Stimulated activated CD4-positive, alpha-beta T cell treated with anti-CD3 and anti-CD28 coated beads, Interleukin-2, amount 100 ng/mL, for 24 hours (primary cell): ENCODE data around the gene CNNM2.
"Not testable (repeated sequence)": the region's sequence is repeated elsewhere in the genome, so short reads cannot be mapped to it uniquely, and the experiment has no call there.

Experiments used
- DNase-seq, 2 donors: peaks; one replicate each; pipeline ENCODE4 v3.0.0-alpha.2; 2020

Gene CNNM2

GRCh38 chr10:103111918-103112877 lies 194.1 kb downstream of the CNNM2 start:
- DNase-seq: no peak

DNA sequence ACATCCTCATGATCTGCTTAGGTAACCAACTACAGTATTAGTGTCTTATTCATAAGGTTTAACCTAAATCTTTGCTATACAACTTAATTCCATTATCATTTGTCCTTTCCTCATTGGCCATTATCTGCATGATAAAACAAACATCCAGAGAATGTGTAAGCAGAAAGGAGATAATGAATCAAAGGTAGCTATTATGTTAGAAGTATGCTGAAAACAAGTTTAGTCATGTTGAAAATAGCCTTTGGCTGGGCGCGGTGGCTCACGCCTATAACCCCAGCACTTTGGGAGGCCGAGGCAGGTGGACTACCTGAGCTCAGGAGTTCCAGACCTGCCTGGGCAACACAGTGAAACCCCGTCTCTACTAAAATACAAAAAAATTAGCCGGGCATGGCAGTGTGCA lies 196.8 kb downstream of the CNNM2 start:
- no peak for DNase-seq

GRCh38 chr10:103117247-103117646 lies 199.2 kb downstream of the CNNM2 start:
- no peak for DNase-seq

DNA sequence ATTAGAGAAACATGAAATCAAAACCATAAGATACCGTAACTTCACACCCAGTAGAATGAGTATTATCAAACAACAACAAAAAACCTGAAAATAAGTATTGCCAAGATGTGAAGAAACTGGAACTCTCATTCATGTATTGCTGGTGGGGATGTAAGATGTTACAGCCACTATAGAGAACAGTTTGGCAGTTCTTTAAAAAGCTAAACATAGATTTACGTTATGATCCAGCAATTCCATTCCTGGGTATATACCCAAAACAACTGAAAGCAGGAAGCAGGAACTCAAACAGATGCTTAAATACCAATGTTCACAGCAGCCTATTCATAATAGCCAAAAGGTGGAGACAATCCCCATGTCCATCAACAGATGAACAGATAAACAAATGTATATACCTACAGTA lies 202.5 kb downstream of the CNNM2 start:
- no peak for DNase-seq

DNA sequence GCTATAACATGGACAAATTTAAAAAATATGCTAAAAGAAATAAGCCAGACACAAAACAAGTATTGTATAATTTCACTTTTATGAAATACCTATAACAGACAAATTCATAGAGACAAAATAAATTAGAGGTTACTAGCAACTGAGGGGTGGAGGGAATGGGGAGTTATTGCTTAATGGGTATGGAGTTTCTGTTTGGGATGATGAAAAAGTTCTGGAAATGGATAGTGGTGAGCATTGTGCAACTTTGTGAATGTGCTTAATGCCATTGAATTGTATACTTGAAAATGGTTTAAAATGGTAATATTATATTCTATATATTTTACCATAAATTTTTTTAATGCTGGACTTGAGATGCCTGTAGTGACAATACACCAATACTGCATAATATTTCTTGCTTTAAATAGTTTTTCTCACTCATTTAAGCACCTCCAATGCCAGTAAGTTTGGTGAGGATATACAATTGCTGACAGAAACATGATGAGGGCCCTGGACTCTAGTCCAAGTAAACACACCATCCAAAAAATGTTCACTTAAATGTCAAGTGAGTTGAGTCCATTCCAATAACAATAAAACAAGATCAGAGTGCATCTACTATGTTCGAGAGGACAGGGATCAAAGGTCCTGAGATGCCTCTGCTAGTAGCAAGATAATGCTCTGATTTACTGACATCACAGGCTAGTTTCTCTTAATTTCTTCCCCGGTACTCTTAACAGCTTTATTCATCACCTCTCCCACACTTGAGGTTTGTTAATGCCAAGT lies 203.1 kb downstream of the CNNM2 start:
- no peak for DNase-seq

GRCh38 chr10:103123282-103124024 lies 205.4 kb downstream of the CNNM2 start:
- DNase-seq: no peak

- no peak for DNase-seq
Observed at GRCh38 chr10:103124420-103125096, 206.5 kb downstream of the CNNM2 start.

DNA sequence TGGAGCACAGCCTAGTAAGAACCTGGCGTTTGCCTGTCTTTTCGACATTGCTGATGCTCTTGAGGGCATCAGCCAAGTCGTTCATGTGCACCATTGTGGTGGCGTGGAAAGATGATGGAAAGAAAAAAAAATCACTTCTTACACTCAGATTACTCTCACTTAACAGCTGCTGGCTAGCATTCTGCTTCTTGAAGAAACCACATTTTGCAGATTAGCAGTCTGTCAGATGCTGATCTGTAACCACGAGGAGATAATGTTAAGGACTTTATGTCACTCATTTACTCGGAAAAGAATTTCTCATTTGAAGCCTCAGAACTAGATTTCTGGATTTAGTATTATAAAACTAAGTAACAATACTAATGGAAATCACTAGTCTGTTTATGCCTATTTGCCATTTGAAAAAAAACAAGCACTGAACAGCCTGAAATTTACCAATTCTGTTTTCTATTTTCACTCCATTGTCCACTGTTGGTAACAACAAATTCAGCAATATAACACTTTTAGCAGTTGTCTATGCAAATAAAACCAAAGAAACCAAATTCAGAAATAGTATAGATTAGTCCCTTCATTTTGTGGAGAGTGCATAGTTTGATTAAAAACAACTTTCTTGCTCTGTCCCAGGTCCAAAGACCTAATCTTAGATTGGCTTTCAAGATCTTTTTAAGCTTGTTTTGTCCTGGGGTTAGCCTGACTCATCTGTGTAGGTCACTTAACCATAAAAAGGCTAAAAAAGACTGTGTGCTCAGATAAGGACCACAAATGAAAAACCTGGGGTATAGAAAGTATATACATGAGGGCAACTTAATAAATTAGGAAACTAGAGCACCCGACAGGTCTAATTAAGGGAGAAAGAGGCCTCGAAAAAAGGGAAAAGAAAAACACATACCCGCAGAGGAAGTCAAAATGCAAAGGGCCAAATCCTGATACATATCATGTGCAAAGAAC lies 207.5 kb downstream of the CNNM2 start:
- DNase-seq: no peak

GRCh38 chr10:103127241-103127640 lies 209.1 kb downstream of the CNNM2 start:
- no peak for DNase-seq

DNA sequence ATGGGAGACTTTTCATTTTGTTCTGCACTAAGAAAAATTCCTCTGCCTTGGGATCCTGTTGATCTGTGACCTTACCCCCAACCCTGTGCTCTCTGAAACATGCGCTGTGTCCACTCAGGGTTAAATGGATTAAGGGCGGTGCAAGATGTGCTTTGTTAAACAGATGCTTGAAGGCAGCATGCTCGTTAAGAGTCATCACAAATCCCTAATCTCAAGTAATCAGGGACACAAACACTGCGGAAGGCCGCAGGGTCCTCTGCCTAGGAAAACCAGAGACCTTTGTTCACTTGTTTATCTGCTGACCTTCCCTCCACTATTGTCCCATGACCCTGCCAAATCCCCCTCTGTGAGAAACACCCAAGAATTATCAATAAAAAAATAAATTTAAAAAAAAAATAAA lies 212.1 kb downstream of the CNNM2 start:
- not testable (repeated sequence) for DNase-seq

DNA sequence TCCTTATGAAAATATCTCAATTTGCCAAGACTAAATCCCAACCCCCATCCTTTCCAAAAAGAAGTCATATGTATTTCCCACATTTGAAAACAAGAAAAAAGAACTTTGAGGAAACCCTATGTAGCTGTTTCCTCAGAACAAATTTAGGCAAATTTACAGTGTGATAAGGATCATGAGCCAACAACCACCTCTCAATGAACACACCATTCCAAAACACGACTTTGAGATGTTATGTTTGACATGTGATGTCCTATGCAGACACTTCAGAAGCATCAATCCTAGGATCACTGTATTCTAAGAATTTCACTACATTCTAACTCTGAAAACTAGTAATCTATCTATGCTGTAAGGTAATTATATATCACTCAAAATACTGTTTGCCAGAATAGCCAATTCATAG lies 212.8 kb downstream of the CNNM2 start:
- DNase-seq: no peak

- peak; percentile 35 for DNase-seq
Observed at GRCh38 chr10:103135168-103135567, 217.1 kb downstream of the CNNM2 start.

GRCh38 chr10:103139803-103140202 lies 221.7 kb downstream of the CNNM2 start:
- DNase-seq: no peak
